ENCODE results near the gene BST1.
A peak's percentile ranks its signal among the peaks of the same experiment; 100 is the strongest.
"Not testable (repeated sequence)": the region's sequence is repeated elsewhere in the genome, so short reads cannot be mapped to it uniquely, and the experiment has no call there.

The BST1 gene

DNA sequence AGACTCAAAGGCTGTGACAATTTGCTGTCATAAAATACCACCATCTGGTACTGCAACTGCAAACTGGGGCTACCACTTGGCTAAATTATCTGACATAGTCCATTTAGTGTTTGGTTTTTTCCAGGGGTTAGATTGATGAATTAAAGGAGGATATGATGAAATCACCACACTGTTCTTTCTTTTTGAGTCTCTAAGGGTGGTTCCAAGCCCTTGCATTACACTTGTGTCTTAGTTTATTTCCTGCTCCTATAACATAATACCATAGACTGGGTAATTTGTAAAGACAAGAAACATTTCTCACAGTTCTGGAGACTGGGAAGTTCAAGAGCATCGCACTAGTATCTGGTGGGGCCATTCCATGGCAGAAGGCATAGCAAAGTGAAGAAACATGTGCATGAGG, 43.2 kb downstream of the BST1 start:
- DNase-seq (ENCODE audit: low spot score): no peak

DNA sequence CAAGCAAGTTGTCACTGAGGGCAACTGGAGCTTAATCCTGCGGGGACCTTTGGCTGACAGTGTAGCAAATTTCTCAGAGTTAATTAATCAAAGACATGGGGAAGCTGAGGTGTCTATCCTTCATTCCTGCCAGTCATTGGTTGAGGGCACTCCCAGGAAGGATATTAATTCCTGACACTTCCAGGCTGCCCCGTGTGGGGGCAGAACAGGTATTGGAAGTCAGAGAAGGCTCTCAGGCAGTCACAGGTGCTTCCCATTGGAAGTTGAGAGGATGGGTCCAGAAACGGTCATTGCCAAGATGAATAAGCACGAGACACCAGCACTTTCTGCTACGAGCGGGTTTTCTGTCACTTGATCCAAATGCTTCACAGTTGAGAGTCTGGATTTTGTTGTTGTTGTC, 46.1 kb downstream of the BST1 start:
- no peak for DNase-seq (ENCODE audit: low spot score)

DNA sequence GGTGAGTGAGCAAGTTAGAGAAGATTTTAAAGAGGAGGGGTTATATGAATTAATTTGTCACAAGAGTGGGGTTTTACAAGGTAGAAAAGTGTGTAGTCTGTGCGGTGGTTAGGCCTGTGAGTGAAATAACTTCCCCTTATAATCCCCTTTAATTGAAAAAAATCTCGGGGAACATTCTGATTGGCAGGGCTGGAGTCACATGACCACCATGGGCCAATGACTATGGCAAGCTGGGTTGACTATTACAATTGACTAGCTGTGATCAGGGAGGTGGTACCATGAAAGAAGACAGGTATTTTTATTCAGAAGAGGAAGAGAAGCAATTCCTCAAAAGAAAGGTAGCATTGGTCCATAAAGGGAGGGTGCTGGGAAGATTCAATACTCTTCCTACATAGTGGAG, 48.3 kb downstream of the BST1 start:
- DNase-seq (ENCODE audit: low spot score): no peak

DNA sequence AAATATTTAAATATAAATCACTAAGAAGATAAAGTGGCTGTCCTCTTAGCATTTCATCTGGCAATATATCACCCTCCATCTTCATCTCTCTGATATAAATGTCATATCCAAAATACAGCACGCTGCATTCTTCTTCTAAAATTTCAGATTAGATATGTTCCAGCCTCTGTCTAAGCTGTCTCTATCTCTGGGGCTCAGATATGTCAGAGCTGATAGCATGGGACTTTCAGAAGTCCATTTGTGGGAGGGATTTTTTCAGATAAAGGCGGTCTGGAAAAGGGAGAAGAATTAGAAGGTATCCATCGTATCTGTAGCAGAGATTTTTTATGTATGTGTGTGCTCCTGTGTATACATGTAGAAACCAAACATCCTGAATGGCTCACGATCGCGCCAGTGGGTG, 50.2 kb downstream of the BST1 start:
- DNase-seq (ENCODE audit: low spot score): no peak

DNA sequence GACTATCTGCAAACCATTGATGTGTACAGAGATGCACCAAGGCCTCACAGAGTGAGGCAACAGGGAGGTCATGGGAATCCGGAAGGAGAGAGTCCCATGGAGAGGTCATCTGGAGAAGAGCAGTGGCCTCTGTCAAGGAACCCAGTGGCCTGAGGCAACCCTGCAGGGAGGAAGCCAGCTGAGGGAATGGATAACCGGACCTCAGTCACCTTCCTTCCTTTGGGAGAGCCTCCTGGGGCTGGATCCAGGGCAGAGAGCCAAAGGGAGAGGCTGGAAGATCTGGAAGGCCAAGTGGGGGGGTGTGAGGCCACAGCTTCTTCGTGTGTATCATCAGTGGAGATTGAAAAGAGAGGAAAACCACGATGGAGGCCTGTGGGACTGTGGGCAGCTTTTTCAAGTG, 50.9 kb downstream of the BST1 start:
- DNase-seq (ENCODE audit: low spot score): no peak

DNA sequence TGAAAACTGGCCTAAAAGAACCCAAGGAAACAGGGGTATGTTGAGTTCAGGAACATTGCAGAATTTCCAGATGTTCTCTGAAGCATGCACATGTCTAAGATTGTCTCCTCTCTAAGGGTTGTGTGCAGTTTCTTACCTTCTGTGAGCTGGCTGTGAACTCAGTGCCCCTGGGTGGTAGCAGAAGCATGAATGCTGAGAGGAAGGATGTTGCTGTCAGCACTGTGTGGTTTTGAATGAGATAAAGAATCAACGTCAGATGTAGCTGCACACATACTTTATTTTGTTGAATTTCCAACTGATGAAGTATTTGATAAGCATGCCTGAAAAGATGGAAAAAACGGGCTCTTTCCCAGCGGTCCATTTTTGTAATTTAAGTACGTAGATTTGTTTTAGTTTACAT, 51.5 kb downstream of the BST1 start:
- DNase-seq (ENCODE audit: low spot score): no peak

DNA sequence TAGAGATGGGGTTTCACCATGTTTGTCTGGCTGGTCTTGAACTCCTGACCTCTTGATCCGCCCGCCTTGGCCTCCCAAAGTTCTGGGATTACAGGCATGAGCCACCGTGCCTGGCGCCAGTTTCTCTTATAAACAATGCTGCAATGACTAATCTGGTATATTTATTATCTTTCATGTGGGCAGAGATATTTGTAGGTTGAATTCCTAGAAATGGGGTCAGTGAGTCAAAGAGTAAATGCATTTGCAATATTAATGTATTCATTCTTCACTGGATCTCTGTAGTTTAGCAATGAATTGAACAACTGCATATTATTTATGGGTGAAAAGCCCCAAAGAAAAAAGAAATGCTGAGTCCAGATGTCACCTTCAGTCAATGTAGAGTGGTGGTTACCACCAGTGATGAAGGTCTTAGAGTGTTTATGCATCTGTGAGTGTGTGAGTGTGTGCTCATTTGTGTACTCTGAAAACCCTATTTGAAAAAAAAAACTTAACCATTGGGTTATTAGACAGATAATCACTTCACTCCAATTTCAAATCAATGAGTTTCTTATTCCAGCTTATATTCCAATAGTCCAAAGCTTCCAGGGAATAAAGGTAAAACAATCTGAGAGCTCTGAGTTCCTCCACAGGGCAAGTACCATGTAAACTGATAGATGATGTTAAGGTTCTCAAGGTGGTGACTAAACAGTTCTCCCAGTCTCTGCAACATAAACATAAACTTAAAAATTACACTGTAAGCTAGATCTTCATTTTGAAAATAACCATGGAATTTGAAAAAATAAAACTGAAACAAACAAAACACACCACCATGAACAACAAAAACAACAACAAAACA, 52.7 kb downstream of the BST1 start:
- no peak for DNase-seq (ENCODE audit: low spot score)

DNA sequence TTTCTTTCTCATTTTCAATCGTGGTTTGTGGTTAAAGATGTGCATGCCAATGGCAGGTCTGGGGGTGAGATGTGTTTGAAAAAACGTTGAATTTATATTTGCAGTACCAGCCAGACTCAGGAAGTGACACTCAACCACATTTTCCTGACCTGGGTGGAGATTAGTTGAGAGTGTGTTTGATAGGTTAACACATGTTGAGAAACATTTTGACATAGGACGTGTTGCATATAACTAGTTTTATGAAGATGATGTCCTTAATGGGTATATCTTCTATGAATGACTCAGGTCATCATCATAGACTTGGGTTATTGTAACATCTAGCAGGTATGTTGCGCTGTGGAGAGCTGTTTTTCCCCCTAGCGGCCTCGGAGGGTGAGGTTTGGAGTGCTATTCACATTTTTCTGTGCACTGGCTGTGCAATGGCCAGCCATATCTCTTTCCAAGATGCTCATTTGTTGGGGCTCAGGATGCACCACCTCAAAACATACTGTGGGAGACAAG, 53.5 kb downstream of the BST1 start:
- DNase-seq (ENCODE audit: low spot score): no peak

DNA sequence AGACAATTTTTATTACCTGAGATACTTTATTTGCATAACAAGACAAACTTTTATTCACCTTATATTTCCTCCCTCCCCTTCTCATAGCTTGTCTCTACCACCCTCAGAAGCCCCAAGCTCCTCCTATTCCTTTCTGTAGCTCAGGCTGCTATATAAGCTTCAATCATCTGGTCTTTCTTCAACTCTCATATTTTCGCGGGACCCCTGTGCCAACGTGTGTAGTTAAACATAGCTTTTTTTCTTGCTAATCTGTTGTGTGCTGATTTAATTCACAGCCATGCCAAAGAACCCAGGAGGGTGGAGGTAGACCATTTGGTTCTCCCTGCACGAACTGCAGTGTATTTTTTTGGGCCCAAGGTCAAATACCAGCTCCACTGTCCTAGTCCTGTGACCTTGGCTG, 54.2 kb downstream of the BST1 start:
- no peak for DNase-seq (ENCODE audit: low spot score)

DNA sequence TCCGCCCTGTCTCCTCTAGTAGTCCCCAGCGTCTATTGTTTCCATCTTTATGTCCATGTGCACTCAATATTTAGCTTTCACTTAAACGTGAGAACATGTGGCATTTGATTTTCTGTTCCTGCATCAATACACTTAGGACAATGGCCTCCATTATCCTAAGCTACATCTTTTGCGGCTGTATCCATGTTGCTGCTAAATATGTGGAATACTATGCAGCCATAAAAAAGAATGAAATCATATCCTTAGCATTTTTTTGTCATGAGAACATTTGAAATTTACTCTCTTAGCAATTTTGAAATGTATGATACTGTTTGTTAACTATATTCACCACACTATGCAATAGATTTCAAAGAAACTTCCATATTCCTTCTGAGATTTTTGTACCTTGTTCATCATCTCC, 55.4 kb downstream of the BST1 start:
- DNase-seq (ENCODE audit: low spot score): no peak

DNA sequence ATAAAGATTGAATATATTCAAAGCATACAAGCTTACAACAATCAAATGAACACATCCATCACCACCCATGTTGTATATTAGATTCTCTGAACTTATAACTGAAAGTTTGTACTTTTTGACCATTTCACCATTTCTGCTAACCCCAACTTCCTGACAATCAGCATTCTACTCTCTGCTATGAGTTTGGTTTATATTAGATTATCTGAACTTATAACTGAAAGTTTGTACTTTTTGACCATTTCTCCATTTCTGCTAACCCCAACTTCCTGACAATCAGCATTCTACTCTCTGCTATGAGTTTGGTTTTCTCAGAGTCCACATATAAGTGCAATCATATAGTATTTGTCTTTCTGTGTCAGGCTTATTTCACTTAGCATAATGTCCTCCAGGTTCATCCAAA, 59.6 kb downstream of the BST1 start:
- DNase-seq (ENCODE audit: low spot score): not testable (repeated sequence)

DNA sequence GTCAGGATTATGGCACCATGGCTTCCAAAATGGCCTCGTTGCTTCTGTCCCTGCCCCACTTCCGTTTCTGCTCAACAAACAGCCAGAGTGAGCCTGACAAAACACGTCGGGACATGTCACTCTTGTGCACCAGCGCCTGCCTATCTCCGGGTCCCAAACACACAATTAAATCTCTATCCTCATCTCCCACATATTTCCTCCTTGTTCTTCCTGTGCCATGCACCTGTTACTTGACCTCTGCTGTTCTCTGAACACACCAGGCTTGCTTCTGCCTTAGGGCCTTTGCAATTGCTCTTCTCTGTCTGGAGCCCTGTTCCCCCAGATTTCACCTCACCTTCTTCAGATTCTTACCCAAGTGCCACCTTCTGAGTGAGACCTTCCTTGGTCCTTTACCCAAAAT, 62.5 kb downstream of the BST1 start:
- DNase-seq (ENCODE audit: low spot score): no peak

DNA sequence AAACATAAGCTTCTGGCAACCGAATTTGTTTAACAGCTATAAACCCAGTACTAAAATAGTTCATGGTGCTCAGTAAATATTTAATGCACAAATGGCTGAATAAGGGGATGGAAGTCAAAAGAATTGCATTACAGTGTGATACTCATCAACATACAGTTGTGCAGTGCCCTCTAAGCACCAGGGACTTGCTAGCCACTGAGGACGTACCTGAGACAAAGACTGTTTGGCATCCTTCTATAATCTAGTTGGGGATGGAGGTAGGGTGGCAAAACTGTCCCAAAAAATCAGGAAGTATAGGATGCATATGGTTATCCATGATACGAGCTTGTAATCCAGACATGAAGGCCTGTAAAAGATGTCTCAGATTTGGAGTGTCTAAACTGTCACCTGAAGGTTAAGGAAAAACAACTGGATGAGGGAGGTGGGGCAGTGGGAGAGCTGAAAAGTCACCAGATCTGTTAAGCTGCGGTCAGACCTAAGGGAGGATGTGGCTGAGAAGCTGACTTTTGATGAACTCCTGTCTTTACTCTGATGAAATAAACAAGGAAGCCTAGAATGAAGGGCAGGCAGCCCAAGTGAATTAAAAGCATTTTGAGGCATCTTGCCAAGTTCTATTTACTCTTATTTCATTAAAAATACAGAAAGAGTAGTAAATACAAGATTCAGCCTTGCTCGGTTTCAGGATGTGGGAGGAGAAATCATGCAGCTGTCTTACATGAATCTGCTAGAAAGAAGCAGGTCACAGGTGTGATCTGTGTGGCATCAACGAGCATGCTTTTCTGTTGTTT, 63.2 kb downstream of the BST1 start:
- no peak for DNase-seq (ENCODE audit: low spot score)

DNA sequence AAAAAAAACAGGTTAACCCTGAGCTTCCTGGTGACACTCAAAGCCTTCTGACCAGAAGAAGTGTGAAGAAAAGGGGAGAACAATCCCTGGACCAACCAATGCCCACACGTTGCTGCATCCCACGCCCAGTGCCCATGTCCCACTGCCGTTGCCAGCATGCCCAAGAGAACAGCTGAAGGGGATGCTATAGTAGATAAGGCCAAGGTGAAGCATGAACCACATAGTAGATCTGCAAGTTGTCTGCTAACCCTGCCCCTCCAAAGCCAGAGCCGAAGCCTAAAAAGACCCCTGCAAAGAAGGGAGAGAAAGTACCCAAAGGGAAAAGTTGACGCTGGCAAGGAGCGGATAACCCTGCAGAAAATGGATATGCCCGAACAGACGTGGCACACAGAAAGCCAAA, 64.0 kb downstream of the BST1 start:
- DNase-seq (ENCODE audit: low spot score): no peak

DNA sequence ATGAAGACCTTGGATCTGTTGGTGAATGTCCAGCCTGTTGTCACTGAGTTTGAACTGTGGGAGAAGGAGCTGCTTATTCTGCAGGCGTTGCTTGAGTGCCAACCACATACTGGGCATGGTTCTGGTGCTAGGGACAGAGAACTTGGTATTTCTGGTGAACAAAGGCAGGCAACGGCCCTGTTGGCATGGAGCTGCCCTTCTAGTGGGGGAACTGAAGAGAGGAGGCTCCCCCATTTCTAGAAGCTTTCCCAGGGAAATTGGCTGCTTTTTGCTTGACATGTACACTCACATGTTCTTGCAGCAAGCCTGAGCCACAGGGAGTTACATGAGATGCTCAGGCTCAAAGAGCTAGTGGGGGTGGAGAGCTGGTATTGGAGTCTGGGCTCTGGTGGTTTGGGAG, 66.3 kb downstream of the BST1 start:
- DNase-seq (ENCODE audit: low spot score): no peak

DNA sequence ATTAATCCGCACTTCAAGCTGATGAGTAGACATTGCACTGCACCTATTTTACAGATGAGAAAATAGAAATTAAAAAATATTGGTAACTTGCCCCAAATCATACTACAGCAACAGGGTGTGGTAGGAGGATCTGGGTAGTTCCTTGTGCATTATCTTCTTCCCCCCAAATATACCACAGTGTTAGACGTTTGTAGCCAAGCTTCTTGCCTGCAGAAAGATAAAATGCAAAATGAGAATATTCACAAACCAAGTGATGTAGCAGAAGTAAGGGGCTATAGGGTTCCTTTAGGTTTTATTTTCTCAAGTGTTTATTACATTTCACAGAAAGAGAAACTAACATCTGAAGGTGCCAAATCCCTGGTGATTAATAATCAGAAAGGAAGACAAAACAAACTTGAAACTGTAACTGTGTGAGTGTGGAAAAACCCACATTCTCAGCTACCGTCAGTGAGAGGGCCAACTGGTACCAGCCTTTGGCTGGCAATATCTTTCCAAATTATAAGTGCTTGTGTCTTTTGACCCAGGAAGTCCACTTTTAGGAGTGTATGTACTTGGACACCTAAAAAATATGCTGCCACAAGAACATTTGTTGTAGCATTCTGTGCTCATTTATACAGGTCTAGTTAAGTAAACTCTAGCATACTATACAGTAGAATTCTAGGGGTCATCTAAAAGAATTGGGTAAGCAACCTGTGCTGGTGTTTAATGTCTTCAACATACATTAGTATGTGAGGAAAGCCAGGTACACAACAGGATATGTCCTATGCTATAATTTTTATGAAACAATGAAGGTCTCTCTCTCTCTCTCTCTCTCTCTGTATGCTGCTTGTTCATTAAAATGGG, 68.6 kb downstream of the BST1 start:
- DNase-seq (ENCODE audit: low spot score): no peak

DNA sequence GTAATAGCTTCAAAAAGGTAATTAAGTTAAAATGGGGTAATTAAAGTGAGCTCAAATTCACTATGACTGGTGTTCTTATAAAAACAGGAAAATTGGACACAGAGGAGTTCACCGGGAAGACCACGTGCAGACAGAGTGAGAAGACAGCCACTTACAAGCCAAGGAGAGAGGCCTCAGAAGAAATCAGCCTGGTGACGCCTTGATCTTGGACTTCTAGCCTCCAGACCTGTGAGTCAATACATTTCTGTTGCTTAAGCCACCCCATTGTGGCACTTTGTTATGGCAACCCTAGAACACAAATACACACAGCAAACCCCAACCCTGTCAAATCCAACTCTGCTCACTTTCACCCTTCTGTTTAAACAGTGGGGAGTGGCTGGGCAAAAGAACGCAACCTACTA, 71.2 kb downstream of the BST1 start:
- no peak for DNase-seq (ENCODE audit: low spot score)

DNA sequence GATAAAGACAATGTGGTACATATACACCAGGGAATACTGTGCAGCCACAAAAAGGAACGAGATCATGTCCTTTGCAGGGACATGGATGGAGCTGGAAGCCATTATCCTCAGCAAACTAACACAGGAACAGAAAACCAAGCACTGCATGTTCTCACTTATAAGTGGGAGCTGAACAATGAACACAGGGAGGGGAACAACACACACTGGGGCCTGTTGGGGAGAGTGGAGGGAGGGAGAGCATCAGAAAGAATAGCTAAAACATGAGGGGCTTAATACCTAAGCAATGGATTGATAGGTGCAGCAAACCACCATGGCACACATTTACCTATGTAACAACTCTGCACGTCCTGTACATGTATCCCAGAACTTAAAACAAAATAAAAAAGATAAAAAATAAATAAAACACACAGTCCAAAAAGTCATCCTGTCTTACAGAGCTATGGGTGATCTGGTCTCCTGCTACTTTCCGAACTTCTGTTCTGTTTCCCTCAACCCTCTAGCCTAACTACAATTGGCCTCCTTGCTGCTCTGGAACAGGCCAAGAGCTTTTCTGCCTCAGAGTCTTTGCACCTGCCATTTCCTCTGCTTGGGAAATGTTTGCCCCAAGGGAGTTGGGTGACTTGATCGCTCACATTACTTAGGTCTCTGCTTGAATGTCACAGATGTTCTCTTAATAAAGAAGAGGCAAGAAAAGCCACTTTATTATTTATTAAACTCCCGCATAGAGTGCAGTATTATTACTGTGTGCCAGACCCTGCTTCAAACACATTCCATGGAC, 74.2 kb downstream of the BST1 start:
- no peak for DNase-seq (ENCODE audit: low spot score)

DNA sequence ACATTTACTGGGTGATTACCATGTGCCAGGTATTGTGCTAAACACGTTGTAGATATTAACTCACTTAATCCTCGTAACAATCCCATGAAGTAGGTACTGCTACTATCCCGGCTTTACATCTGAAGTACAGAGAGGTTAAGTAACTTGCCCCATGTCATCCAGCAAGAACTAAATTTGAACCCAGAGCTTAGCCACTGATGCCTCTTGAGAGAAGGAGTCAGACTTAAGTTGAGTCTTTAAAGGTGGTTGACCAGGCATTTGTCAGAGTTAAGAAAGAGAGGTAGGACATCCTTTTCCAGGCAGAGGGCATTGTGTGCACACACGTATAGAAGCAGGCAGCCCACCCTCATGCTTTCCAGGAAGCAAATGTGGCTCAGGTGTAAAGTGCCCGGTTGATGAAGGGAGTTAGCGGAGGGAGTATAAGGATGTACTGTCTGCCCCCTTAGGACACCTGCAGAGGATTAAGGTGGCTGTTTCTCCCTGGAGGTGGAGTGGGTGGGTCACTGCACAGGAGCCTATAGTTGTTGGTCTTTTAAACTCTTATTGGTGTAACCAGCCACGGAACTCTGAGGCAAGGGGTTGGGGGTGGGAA, 74.9 kb downstream of the BST1 start:
- no peak for DNase-seq (ENCODE audit: low spot score)

DNA sequence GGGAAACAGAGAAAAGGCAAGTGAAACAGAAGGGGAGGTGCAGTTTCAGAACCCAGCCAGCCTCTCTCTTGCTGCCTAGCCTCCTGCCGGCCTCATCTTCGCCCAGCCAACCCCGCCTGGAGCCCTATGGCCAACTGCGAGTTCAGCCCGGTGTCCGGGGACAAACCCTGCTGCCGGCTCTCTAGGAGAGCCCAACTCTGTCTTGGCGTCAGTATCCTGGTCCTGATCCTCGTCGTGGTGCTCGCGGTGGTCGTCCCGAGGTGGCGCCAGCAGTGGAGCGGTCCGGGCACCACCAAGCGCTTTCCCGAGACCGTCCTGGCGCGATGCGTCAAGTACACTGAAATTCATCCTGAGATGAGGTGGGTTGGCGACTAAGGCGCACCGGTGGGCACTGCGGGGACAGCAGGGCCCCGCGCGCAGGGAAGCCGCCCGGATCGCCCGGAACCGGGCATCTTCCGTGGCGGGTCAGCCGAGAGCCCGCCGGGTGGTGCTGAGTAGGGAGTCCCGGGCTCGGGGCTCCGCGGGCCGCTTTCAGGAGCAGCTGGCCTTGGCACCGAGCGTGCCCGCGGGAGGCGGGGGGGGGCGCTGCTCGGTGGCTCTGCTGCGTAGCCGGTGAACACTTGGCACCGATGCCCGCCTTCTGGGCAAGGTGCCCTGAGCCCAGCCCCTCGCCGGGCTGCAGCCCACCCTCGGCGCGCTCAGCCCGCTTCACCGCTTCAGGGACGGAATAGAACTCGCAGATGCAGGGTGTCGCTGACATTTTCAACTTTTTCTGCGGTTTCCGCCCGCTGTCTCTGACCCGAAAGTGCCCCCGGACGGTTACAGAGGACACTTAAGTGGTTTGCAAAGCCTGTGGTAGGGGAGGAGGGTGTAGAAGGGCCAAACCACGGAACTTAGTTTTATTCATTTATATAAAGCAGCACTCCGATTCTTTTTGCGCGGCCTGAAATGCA, 75.7 kb downstream of the BST1 start, which contains the start of gene CD38:
TSS of gene CD38 (plus strand) at position 40 of the 953 bp plus-strand sequence. CDS start at position 127, 87 bp downstream.
- peak; percentile 34 for DNase-seq (ENCODE audit: low spot score)
